ENCODE data around the gene CABYR. TPM values are rescaled to one million over a fixed set of nuclear protein-coding genes. Genes with fewer than 3 reads are reported as not detected.

The CABYR gene
- total RNA-seq, 1 donor from 2014 or later, result 2.8 TPM

DNA sequence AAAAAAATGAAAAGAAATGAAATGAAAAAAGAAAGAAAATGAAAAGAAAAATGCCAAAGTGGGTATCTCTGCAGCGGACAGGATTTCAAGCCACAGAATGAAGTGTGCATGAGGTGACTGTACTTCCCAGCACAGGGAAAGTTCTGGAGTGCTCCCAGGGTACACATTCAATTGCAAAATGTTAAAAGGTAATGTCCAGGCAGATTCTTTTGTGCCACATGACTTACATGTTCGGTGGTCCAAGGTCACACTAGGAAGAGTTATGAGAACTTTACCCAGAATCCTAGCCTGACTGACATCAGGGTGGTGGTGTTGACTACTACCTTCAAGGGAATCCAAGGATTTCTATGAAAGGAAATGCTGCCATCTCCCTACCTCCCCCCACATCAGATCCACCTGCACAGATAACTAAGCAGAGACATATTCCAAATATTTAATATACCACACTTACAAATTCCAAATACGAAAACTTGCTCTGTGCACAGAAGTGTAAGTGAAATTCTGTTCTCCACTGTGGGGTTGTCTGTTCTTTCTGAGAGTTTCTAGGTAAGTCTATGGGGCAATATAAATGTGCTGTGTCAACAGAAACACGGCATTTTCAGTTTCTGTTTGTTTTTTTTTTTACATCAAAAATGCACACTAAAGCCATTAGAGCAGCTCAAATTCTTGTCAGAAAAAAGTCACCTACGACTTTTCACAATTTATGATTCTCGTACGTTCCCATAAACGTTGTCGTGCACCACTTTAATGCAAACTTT, 56.6 kb downstream of the CABYR start:
- intact Hi-C loops (cut with micrococcal nuclease), result no loop called here
- ChIA-PET POLR2A (no interaction called here), CTCF (no interaction called here)
- Mint-ChIP-seq H3K4me3 (no peak overlapping the region), H3K36me3 (ENCODE audit: low read depth) (no peaks in the 10 kb centered on the region), H3K4me1 (no peaks in the 10 kb centered on the region), H3K27me3 (peaks cover 4% of the 10 kb centered on the region), H3K9me3 (no peaks in the 10 kb centered on the region), H3K27ac (no peak overlapping the region)
- ATAC-seq (ENCODE audit: low read depth) (no peak), DNase-seq (no peak)
- TF ChIP-seq, protein P1, sequence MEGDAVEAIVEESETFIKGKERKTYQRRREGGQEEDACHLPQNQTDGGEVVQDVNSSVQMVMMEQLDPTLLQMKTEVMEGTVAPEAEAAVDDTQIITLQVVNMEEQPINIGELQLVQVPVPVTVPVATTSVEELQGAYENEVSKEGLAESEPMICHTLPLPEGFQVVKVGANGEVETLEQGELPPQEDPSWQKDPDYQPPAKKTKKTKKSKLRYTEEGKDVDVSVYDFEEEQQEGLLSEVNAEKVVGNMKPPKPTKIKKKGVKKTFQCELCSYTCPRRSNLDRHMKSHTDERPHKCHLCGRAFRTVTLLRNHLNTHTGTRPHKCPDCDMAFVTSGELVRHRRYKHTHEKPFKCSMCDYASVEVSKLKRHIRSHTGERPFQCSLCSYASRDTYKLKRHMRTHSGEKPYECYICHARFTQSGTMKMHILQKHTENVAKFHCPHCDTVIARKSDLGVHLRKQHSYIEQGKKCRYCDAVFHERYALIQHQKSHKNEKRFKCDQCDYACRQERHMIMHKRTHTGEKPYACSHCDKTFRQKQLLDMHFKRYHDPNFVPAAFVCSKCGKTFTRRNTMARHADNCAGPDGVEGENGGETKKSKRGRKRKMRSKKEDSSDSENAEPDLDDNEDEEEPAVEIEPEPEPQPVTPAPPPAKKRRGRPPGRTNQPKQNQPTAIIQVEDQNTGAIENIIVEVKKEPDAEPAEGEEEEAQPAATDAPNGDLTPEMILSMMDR (IDR thresholded peaks at IDR 0.05), result no peak

DNA sequence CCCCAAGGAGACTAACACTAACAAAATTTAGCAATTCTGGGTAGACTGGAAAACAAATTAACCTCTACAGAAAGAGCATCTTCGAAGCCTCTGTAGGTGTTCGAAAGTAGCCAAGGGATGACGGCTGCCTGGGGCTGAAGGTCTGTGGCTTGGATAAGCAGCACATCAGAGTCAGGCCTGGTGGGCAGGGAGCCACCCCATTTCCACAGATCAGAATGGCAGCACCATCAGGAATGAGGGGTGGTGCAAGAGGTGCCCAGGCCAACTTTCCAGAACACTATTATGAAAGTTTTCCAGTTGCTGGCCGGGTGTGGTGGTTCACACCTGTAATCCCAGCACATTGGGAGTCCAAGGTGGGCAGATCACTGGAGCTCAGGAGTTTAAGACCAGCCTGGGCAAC, 57.9 kb downstream of the CABYR start:
- no peaks in the 10 kb centered on the region for H3K4me1 Mint-ChIP-seq
- intact Hi-C loops (cut with micrococcal nuclease), result no loop called here
- no peaks in the 10 kb centered on the region for H3K36me3 Mint-ChIP-seq (ENCODE audit: low read depth)
- ChIA-PET CTCF (no interaction called here), POLR2A (no interaction called here)
- H3K9me3 Mint-ChIP-seq, result no peaks in the 10 kb centered on the region
- TF ChIP-seq, protein P1 (IDR thresholded peaks at IDR 0.05), result no peak
- H3K27me3 Mint-ChIP-seq, result peaks cover 4% of the 10 kb centered on the region
- DNase-seq, result no peak
- H3K27ac Mint-ChIP-seq, result no peak overlapping the region
- no peak for ATAC-seq (ENCODE audit: low read depth)
- H3K4me3 Mint-ChIP-seq, result no peak overlapping the region

DNA sequence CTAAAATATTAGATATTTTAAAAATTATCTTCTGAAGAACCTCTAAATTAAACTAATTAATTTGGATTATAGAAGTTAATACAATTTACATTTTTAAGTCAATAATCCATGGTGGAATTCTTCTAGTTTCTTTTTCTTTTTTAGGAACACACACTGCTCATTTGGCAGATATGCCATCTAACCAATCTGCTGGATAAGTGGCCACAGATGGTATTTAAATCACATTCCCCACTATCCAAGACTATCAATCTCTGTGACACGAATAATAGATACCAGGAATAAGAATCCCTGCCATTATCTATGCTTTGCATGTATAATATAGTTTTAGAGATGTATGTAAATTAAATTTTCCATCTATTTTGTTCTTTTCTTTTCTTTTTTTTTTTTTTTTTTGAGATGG, 58.5 kb downstream of the CABYR start:
- Mint-ChIP-seq H3K27me3 (peaks cover 4% of the 10 kb centered on the region), H3K4me1 (no peaks in the 10 kb centered on the region), H3K27ac (no peak overlapping the region), H3K9me3 (no peaks in the 10 kb centered on the region), H3K36me3 (ENCODE audit: low read depth) (no peaks in the 10 kb centered on the region), H3K4me3 (no peak overlapping the region)
- intact Hi-C loops (cut with micrococcal nuclease), result no loop called here
- ChIA-PET POLR2A (no interaction called here), CTCF (no interaction called here)
- ATAC-seq (ENCODE audit: low read depth) (no peak), DNase-seq (no peak)
- TF ChIP-seq, protein P1 (IDR thresholded peaks at IDR 0.05), result no peak

DNA sequence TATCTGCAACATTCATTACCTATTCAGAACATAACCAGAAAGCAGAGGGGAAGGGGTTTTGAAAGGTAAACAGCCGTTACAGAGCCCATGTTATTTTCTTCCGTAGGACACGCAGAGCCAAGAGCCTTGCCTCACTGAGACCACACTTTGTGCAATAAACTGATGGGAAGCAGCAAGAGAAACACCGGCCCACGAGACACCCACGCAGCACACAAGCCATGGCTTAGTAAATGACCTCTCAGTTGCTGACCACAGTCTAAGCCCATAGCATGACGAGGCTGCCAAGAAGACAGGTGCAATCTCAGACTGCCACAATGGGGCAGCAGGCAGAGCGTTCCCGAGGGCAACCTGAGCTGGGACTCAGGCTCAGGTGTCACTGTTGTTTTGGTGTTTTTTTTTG, 59.6 kb downstream of the CABYR start:
- ATAC-seq (ENCODE audit: low read depth) (no peak), DNase-seq (no peak)
- no peaks in the 10 kb centered on the region for H3K9me3 Mint-ChIP-seq
- TF ChIP-seq, protein P1 (IDR thresholded peaks at IDR 0.05), result no peak
- intact Hi-C loops (cut with micrococcal nuclease), result no loop called here
- H3K27me3 Mint-ChIP-seq, result no peaks in the 10 kb centered on the region
- H3K27ac Mint-ChIP-seq, result no peak overlapping the region
- H3K36me3 Mint-ChIP-seq (ENCODE audit: low read depth), result no peaks in the 10 kb centered on the region
- CTCF ChIA-PET, result no interaction called here
- POLR2A ChIA-PET, result no interaction called here
- no peak overlapping the region for H3K4me3 Mint-ChIP-seq
- no peaks in the 10 kb centered on the region for H3K4me1 Mint-ChIP-seq

DNA sequence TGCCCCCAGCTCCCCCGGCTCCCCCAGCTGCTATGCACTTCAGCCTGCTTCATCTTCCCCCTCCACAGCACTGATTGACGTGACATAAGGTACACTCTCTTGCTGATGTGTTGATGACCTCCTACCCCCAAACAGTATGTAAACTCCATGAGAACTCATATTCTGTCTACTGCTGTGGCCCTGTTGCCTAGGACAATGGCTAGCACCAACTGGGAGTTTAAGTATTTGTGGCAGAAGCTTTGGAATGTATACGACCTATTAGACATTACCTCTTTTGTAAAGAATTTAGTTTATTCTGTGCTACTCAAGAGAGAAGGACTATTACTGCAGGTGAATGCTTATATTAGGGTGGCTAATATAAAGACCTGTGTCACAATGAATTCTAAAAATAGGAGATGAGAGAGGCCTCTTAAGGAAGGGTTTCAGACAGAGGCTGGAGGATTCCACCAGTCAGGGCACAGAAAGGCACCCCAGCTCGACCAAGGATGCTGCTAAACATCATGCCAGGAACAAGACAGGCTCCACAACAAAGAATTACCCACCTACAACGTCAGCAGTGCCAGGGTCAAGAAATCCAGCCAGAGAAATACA, 60.6 kb downstream of the CABYR start:
- H3K4me1 Mint-ChIP-seq, result no peaks in the 10 kb centered on the region
- TF ChIP-seq, protein P1 (IDR thresholded peaks at IDR 0.05), result no peak
- intact Hi-C loops (cut with micrococcal nuclease), result no loop called here
- DNase-seq (no peak), ATAC-seq (ENCODE audit: low read depth) (no peak)
- ChIA-PET POLR2A (no interaction called here), CTCF (no interaction called here)
- no peak overlapping the region for H3K27ac Mint-ChIP-seq
- H3K4me3 Mint-ChIP-seq, result no peak overlapping the region
- no peaks in the 10 kb centered on the region for H3K9me3 Mint-ChIP-seq
- no peaks in the 10 kb centered on the region for H3K27me3 Mint-ChIP-seq
- H3K36me3 Mint-ChIP-seq (ENCODE audit: low read depth), result no peaks in the 10 kb centered on the region

Measured in activated B cell treated with CpG ODN at 0.5 μM for 24 hours (primary cell).